Activated CD4-positive, alpha-beta memory T cell treated with anti-CD3 and anti-CD28 coated beads, Interleukin-2, amount 10 ng/mL, durations not matched to agents 7 days and 5 days (primary cell): Measurements from ENCODE around the gene TCEAL5. TPM values are rescaled to one million over a fixed set of nuclear protein-coding genes. Genes with fewer than 3 reads are reported as not detected.
"Not testable (repeated sequence)": the region's sequence is repeated elsewhere in the genome, so short reads cannot be mapped to it uniquely, and the experiment has no call there.

Experiments used
- CTCF ChIA-PET: fragments of 350-600 bp; sonication (Branson Sonifier 250); formaldehyde crosslinking; loops from one replicate; lab custom pipeline; 2021; ENCODE audit warnings: antibody characterized with exemption, inconsistent platforms; lab: Charles Lee
- POLR2A ChIA-PET: fragments of 350-600 bp; sonication (Branson Sonifier 250); formaldehyde crosslinking; loops from one replicate; lab custom pipeline; 2021; ENCODE audit warnings: antibody characterized with exemption; lab: Charles Lee
- DNase-seq: peaks from one replicate; pipeline ENCODE4 v3.0.0-alpha.2; 2020
- H3K27ac Mint-ChIP-seq: one replicate; pipeline ENCODE4 v1.8.0; 2021; ENCODE audit warnings: mild to moderate bottlenecking, mixed read lengths
- H3K27me3 Mint-ChIP-seq: one replicate; pipeline ENCODE4 v1.8.0; 2021; ENCODE audit warnings: mixed read lengths
- H3K36me3 Mint-ChIP-seq: one replicate; pipeline ENCODE4 v1.8.0; 2021; ENCODE audit warnings: low read depth, mixed read lengths
- H3K4me1 Mint-ChIP-seq: one replicate; pipeline ENCODE4 v1.8.0; 2021; ENCODE audit warnings: mixed read lengths
- H3K4me3 Mint-ChIP-seq: one replicate; pipeline ENCODE4 v1.8.0; 2021; ENCODE audit warnings: mild to moderate bottlenecking, mixed read lengths
- H3K9me3 Mint-ChIP-seq: one replicate; pipeline ENCODE4 v1.8.0; 2021; ENCODE audit warnings: mixed read lengths
- total RNA-seq, 2 experiments: library from RNA; stranded (reverse); gene quantifications; one replicate each; pipeline ENCODE4 v1.2.3, GENCODE V29; 2021

TCEAL5 gene
- total RNA-seq, result not detected

GRCh38 chrX:103276581-103277002 is at the start of gene TCEAL5:
TSS of gene TCEAL5 (minus strand) at chrX:103276750. CDS start at chrX:103274563, 2,187 bp downstream.
- ChIA-PET POLR2A (no interaction called here), CTCF (no interaction called here)
- no peak within 1 kb of the TSS for H3K4me3 Mint-ChIP-seq
- H3K9me3 Mint-ChIP-seq, result no peaks in the 10 kb centered on the region
- peaks cover 40% of the 10 kb centered on the region for H3K27me3 Mint-ChIP-seq
- H3K36me3 Mint-ChIP-seq, result no peaks in the 10 kb centered on the region
- no peak within 1 kb of the TSS for H3K27ac Mint-ChIP-seq
- H3K4me1 Mint-ChIP-seq, result peaks cover 4% of the 10 kb centered on the region
- no peak for DNase-seq

- H3K4me3 Mint-ChIP-seq, result peak overlapping the region; percentile 65
- H3K36me3 Mint-ChIP-seq, result no peaks in the 10 kb centered on the region
- CTCF ChIA-PET, result interaction anchor here (1.4 kb wide), 1 partner anchor 31 kb away, joined by 3 read pairs; no protein-coding TSS in a partner anchor
- H3K27me3 Mint-ChIP-seq, result no peaks in the 10 kb centered on the region
- DNase-seq, result no peak
- POLR2A ChIA-PET, result interaction anchor here (0.8 kb wide), 1 partner anchor 153 kb away, joined by 3 read pairs; no protein-coding TSS in a partner anchor
- H3K27ac Mint-ChIP-seq, result no peak overlapping the region
- peaks cover 4% of the 10 kb centered on the region for H3K4me1 Mint-ChIP-seq
- H3K9me3 Mint-ChIP-seq, result no peaks in the 10 kb centered on the region
Observed at GRCh38 chrX:103311399-103311780, 34.8 kb upstream of the TCEAL5 start.

- H3K27me3 Mint-ChIP-seq, result no peaks in the 10 kb centered on the region
- H3K9me3 Mint-ChIP-seq, result no peaks in the 10 kb centered on the region
- H3K4me1 Mint-ChIP-seq, result peaks cover 4% of the 10 kb centered on the region
- H3K27ac Mint-ChIP-seq, result no peak within 1 kb of the TSS
- DNase-seq, result peak; percentile 82
- ChIA-PET CTCF (no interaction called here), POLR2A (interaction anchor here (0.8 kb wide), 1 partner anchor 153 kb away, joined by 3 read pairs; no protein-coding TSS in a partner anchor)
- no peaks in the 10 kb centered on the region for H3K36me3 Mint-ChIP-seq
- H3K4me3 Mint-ChIP-seq, result peak within 1 kb of the TSS; percentile 65
Observed at GRCh38 chrX:103310555-103311398, 34.2 kb upstream of the TCEAL5 start, which contains the start of gene BEX2. TSS of gene BEX2 (minus strand) at chrX:103310990. CDS start at chrX:103309976, 1,014 bp downstream.

- Mint-ChIP-seq H3K4me1 (peaks cover 4% of the 10 kb centered on the region), H3K9me3 (no peaks in the 10 kb centered on the region), H3K27me3 (no peaks in the 10 kb centered on the region), H3K4me3 (peak overlapping the region; percentile 35), H3K27ac (no peak overlapping the region), H3K36me3 (no peaks in the 10 kb centered on the region)
- no peak for DNase-seq
- CTCF ChIA-PET, result no interaction called here
- POLR2A ChIA-PET, result no interaction called here
Observed at GRCh38 chrX:103309860-103310554, 33.5 kb upstream of the TCEAL5 start.

GRCh38 chrX:103305666-103306065 is 29.1 kb upstream of the TCEAL5 start:
- POLR2A ChIA-PET, result not testable (repeated sequence)

GRCh38 chrX:103304705-103305104 is 28.2 kb upstream of the TCEAL5 start:
- Mint-ChIP-seq H3K9me3 (no peaks in the 10 kb centered on the region), H3K4me3 (no peak overlapping the region), H3K4me1 (no peaks in the 10 kb centered on the region), H3K36me3 (no peaks in the 10 kb centered on the region), H3K27ac (no peak overlapping the region), H3K27me3 (no peaks in the 10 kb centered on the region)
- ChIA-PET CTCF (no interaction called here), POLR2A (no interaction called here)
- DNase-seq, result no peak

More at GRCh38 chrX:103305666-103306065, 29.1 kb upstream of the TCEAL5 start:
- H3K36me3 Mint-ChIP-seq, H3K4me1 Mint-ChIP-seq, DNase-seq, H3K27me3 Mint-ChIP-seq, H3K9me3 Mint-ChIP-seq, H3K4me3 Mint-ChIP-seq, CTCF ChIA-PET, H3K27ac Mint-ChIP-seq: not testable (repeated sequence)

- ChIA-PET CTCF (no interaction called here), POLR2A (no interaction called here)
- H3K27ac Mint-ChIP-seq, result no peak overlapping the region
- no peaks in the 10 kb centered on the region for H3K4me1 Mint-ChIP-seq
- no peaks in the 10 kb centered on the region for H3K36me3 Mint-ChIP-seq
- H3K27me3 Mint-ChIP-seq, result peaks cover 6% of the 10 kb centered on the region
- no peaks in the 10 kb centered on the region for H3K9me3 Mint-ChIP-seq
- DNase-seq, result no peak
- H3K4me3 Mint-ChIP-seq, result no peak overlapping the region
Observed at GRCh38 chrX:103293118-103293517, 16.6 kb upstream of the TCEAL5 start.

- ChIA-PET CTCF (no interaction called here), POLR2A (no interaction called here)
- no peak for DNase-seq
- H3K27me3 Mint-ChIP-seq, result peaks cover 33% of the 10 kb centered on the region
- H3K4me3 Mint-ChIP-seq, result no peak overlapping the region
- H3K27ac Mint-ChIP-seq, result no peak overlapping the region
- H3K4me1 Mint-ChIP-seq, result peaks cover 4% of the 10 kb centered on the region
- H3K9me3 Mint-ChIP-seq, result no peaks in the 10 kb centered on the region
- no peaks in the 10 kb centered on the region for H3K36me3 Mint-ChIP-seq
Observed at GRCh38 chrX:103279624-103280023, 3.1 kb upstream of the TCEAL5 start.

- peaks cover 40% of the 10 kb centered on the region for H3K27me3 Mint-ChIP-seq
Observed at GRCh38 chrX:103275947-103276567, 493 bp downstream of the TCEAL5 start.

GRCh38 chrX:103274284-103274683 is 2.3 kb downstream of the TCEAL5 start:
- ChIA-PET POLR2A (no interaction called here), CTCF (no interaction called here)
- no peaks in the 10 kb centered on the region for H3K36me3 Mint-ChIP-seq
- H3K27ac Mint-ChIP-seq, result no peak overlapping the region
- no peak overlapping the region for H3K4me3 Mint-ChIP-seq
- peaks cover 4% of the 10 kb centered on the region for H3K4me1 Mint-ChIP-seq
- peaks cover 39% of the 10 kb centered on the region for H3K27me3 Mint-ChIP-seq
- no peak for DNase-seq
- H3K9me3 Mint-ChIP-seq, result no peaks in the 10 kb centered on the region

More at GRCh38 chrX:103275947-103276567, 493 bp downstream of the TCEAL5 start:
- Mint-ChIP-seq H3K4me3 (no peak overlapping the region), H3K36me3 (no peaks in the 10 kb centered on the region), H3K27ac (no peak overlapping the region), H3K9me3 (no peaks in the 10 kb centered on the region), H3K4me1 (peaks cover 4% of the 10 kb centered on the region)
- CTCF ChIA-PET, result no interaction called here
- no peak for DNase-seq
- POLR2A ChIA-PET, result no interaction called here

- H3K4me1 Mint-ChIP-seq, result peaks cover 15% of the 10 kb centered on the region
- DNase-seq, result no peak
- CTCF ChIA-PET, result no interaction called here
- H3K27ac Mint-ChIP-seq, result no peak overlapping the region
- H3K4me3 Mint-ChIP-seq, result no peak overlapping the region
- POLR2A ChIA-PET, result no interaction called here
- peaks cover 17% of the 10 kb centered on the region for H3K36me3 Mint-ChIP-seq
- no peaks in the 10 kb centered on the region for H3K9me3 Mint-ChIP-seq
- H3K27me3 Mint-ChIP-seq, result peaks cover 9% of the 10 kb centered on the region
Observed at GRCh38 chrX:103258275-103258674, 18.3 kb downstream of the TCEAL5 start.

GRCh38 chrX:103256651-103257050 is 19.9 kb downstream of the TCEAL5 start:
- H3K9me3 Mint-ChIP-seq, result no peaks in the 10 kb centered on the region
- CTCF ChIA-PET, result no interaction called here

More at GRCh38 chrX:103256651-103257050, 19.9 kb downstream of the TCEAL5 start:
- peaks cover 18% of the 10 kb centered on the region for H3K36me3 Mint-ChIP-seq
- peaks cover 16% of the 10 kb centered on the region for H3K4me1 Mint-ChIP-seq
- no peak overlapping the region for H3K27ac Mint-ChIP-seq
- POLR2A ChIA-PET, result no interaction called here
- DNase-seq, result no peak
- H3K27me3 Mint-ChIP-seq, result peaks cover 4% of the 10 kb centered on the region
- H3K4me3 Mint-ChIP-seq, result no peak overlapping the region
